Measurements from ENCODE around the gene KASH5. TPM values are rescaled to one million over a fixed set of nuclear protein-coding genes. Genes with fewer than 3 reads are reported as not detected.

Gene KASH5
- total RNA-seq, 1 donor from 2014 or later, result 2.2 TPM

GRCh38 chr19:49340865-49341718, 47.0 kb upstream of the KASH5 start:
- TF ChIP-seq CTCF (IDR thresholded peaks at IDR 0.05), result no peak
- ATAC-seq (no peak), DNase-seq (peak; percentile 41)
- intact Hi-C loops (cut with DNase I), result no loop called here
- Histone ChIP-seq H3K36me3 (peaks cover 46% of the 10 kb centered on the region), H3K9me3 (no peaks in the 10 kb centered on the region), H3K27me3 (no peaks in the 10 kb centered on the region), H3K4me3 (peak overlapping the region; percentile 54), H3K27ac (peak overlapping the region; percentile 84), H3K4me1 (no peaks in the 10 kb centered on the region)

- intact Hi-C loops (cut with DNase I), result no loop called here
- peaks cover 55% of the 10 kb centered on the region for H3K36me3 ChIP-seq
- peak; percentile 51 for DNase-seq
Measured at GRCh38 chr19:49342291-49342721, 45.7 kb upstream of the KASH5 start.

GRCh38 chr19:49343123-49343522, 44.9 kb upstream of the KASH5 start:
- no peaks in the 10 kb centered on the region for H3K9me3 ChIP-seq
- TF ChIP-seq CTCF (IDR thresholded peaks at IDR 0.05), result no peak
- no peaks in the 10 kb centered on the region for H3K27me3 ChIP-seq
- no peak overlapping the region for H3K27ac ChIP-seq
- H3K36me3 ChIP-seq, result peaks cover 59% of the 10 kb centered on the region
- no peak overlapping the region for H3K4me3 ChIP-seq
- DNase-seq, result peak; percentile 46
- intact Hi-C loops (cut with DNase I), result no loop called here
- no peaks in the 10 kb centered on the region for H3K4me1 ChIP-seq
- no peak for ATAC-seq

More at GRCh38 chr19:49342291-49342721, 45.7 kb upstream of the KASH5 start:
- ATAC-seq, result no peak
- no peak for TF ChIP-seq CTCF (IDR thresholded peaks at IDR 0.05)
- Histone ChIP-seq H3K27me3 (no peaks in the 10 kb centered on the region), H3K9me3 (no peaks in the 10 kb centered on the region), H3K4me3 (no peak overlapping the region), H3K27ac (no peak overlapping the region), H3K4me1 (no peaks in the 10 kb centered on the region)

- no peak overlapping the region for H3K27ac ChIP-seq
- H3K9me3 ChIP-seq, result no peaks in the 10 kb centered on the region
- H3K27me3 ChIP-seq, result no peaks in the 10 kb centered on the region
- no peaks in the 10 kb centered on the region for H3K4me1 ChIP-seq
- TF ChIP-seq CTCF (IDR thresholded peaks at IDR 0.05), result no peak
- H3K4me3 ChIP-seq, result no peak overlapping the region
- no peak for DNase-seq
- peaks cover 76% of the 10 kb centered on the region for H3K36me3 ChIP-seq
- intact Hi-C loops (cut with DNase I), result no loop called here
- no peak for ATAC-seq
Measured at GRCh38 chr19:49344505-49345423, 43.3 kb upstream of the KASH5 start.

- DNase-seq, result no peak
- Histone ChIP-seq H3K4me3 (no peak overlapping the region), H3K36me3 (peaks cover 74% of the 10 kb centered on the region), H3K27me3 (no peaks in the 10 kb centered on the region), H3K9me3 (no peaks in the 10 kb centered on the region), H3K27ac (no peak overlapping the region), H3K4me1 (no peaks in the 10 kb centered on the region)
- peak; percentile 5 for ATAC-seq
- intact Hi-C loops (cut with DNase I), result no loop called here
- no peak for TF ChIP-seq CTCF (IDR thresholded peaks at IDR 0.05)
Measured at GRCh38 chr19:49347191-49347590, 40.9 kb upstream of the KASH5 start.

Data from upper lobe of right lung (tissue), 1 donor.